ENCODE measurements around the gene FSTL1.

FSTL1 gene

DNA sequence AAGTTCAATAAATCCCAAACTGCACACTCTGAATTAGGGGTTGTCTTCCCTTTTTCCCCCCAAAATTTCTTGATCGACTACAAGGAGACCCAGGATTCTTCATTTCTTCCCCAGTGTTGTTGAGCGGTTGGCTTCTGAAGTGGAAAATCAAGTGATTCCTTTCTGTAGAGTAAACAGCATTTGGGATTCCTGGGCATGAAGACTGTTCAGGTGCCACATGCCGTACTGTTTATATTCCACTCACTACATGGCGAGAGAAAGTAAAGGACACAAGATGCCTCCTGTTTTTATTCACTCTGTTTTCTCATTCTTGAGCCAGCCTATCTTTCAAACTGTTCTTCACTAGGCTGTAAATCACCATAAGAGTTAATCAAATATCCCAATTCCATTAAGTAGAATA lies 12.6 kb downstream of the FSTL1 start:
- DNase-seq, result no peak

- no peak for DNase-seq
Observed at GRCh38 chr3:120437559-120437958, 13.2 kb downstream of the FSTL1 start.

- DNase-seq, result no peak
Observed at GRCh38 chr3:120436523-120437050, 14.2 kb downstream of the FSTL1 start.

- no peak for DNase-seq
Observed at GRCh38 chr3:120435621-120436020, 15.2 kb downstream of the FSTL1 start.

DNA sequence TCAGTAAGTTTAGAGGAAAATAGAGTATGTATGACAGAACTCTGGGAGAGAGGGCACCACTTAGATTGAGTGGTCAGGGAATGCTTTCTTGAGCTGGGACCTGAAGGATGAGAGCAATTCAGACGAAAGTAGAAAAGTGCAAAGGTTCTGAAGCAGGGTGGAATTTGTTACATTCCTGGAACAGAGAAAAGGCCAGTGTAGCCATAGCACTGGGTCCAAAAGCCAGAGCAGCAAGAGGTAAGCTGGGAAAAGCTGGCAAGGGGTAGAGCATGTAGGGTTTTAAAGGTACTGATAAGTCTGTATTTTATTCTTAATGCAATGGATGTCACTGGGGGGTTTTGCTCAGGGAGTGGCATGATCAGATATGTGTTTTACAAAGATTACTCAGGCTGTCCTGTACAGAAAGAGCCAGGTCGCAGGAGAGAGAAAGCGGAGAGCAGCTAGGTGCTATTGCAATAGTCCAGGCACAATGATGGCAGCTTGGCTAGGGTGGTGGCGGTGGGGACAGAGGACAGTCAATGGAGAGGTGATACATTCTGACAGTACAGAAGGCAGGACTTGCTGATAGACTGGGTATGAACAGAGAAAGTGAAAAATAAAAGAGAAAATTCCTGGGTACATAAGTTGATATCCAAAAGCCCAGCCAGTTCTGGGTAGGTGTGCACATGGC lies 17.0 kb downstream of the FSTL1 start:
- DNase-seq, result no peak

GRCh38 chr3:120432150-120432860 lies 18.5 kb downstream of the FSTL1 start:
- no peak for DNase-seq

DNA sequence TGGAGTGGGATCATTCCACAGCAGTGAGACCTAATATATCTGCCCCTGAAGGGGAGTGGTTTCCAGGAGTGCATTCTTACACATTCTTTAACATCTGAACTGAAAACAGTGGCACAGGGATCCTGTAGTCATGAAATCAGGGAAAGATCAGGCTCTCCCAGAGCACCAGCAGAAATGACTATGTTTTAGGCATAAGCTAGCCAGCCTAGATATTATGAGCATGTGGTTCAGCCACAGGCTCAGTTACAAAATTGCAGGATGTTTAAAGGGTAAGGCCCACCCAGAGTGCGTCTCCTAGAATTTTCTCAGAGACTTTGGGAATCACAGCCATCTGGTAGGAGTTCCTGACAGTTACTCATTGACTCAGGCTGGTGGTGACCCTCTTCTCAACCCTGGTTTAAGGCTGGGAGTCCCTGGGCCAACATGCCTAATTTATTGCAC lies 20.9 kb downstream of the FSTL1 start:
- DNase-seq, result no peak

DNA sequence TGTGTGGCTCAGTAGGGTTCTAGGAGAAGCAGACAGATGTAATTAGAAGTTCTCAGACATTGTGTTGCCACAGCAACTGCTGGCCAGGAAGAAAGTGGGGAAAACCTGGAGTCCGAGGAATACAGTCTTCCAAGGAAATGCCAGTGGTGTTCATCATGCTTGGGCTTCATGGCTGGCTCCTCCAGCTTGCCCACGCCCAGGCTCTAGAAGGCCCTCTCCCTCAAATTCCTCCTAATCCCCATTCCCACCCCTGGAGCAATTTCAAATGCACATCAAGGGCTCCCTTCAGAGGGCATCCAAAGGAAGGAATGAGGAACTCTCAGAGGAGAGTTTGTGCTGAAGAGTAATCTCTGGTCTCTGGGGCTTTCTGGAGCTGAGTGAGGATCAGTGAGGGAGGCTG lies 21.9 kb downstream of the FSTL1 start:
- DNase-seq, result no peak

DNA sequence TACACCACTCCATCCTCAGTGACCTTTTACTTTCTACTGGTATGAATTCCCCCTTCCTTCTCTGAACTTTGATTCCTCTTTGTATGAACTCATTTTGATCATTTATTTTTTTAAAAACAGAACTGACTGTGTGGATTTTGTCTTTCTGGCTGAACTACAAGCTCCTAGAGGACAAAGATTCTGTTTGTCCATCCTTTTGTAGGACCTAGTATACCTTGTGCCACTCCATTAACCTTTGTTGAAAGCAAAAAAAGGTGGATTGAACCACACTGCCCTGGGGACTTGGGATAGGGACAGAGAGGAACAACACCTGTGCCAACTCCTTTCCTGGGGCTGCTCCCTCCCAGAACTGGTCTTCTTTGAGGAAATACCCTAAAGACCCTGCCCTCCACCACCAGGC lies 23.6 kb downstream of the FSTL1 start:
- no peak for DNase-seq

- no peak for DNase-seq
Observed at GRCh38 chr3:120425572-120426250, 25.1 kb downstream of the FSTL1 start.

DNA sequence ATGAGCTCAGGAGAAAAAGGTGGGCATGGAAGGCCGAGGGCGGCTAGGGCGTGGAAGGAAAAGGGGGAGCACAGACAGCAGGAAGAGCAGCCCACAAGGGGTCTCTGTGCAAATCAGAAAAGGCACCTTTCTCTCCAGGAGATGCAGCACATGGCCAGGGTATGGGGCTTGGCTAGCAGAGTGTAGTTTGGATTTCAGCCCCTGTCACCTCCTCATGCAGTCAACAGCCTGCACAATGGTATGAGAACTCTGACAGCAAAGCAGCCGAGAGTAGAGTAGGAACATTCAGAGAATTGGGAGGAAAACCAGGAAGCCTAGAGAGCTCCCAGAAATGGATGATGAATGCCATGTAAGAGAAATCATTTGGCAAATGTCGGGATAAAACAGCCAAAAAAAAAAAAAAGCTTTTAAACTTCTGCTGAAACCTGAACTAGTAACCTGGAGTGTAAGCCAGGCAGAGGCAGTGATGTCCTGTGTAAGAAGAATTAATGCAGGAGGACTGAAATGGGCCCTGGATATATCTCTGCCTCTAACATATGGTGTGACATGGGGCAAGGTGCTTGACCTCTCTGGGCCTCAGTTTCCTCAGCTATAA lies 25.7 kb downstream of the FSTL1 start:
- no peak for DNase-seq

GRCh38 chr3:120424506-120424905 lies 26.3 kb downstream of the FSTL1 start:
- no peak for DNase-seq

GRCh38 chr3:120423432-120423831 lies 27.4 kb downstream of the FSTL1 start:
- DNase-seq, result no peak

DNA sequence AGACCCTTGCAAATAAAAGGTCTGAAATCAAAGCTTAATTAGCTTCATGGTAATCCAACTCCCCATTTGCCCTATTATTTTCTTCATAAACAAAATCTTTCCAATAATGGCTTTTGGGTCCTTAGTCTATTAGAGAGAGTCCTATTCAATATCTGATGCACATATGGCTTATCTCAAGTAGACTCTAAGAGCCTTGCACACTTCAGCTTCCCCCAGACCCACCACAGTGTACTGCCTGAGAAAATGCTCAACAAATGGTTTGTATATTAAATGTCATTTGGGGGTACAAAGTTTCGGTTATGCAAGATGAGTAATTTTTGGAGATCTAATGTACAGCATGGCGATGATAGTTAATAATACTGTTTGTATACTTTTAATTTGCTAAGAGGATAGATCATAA lies 28.9 kb downstream of the FSTL1 start:
- DNase-seq, result no peak

- no peak for DNase-seq
Observed at GRCh38 chr3:120420928-120421551, 29.8 kb downstream of the FSTL1 start.

DNA sequence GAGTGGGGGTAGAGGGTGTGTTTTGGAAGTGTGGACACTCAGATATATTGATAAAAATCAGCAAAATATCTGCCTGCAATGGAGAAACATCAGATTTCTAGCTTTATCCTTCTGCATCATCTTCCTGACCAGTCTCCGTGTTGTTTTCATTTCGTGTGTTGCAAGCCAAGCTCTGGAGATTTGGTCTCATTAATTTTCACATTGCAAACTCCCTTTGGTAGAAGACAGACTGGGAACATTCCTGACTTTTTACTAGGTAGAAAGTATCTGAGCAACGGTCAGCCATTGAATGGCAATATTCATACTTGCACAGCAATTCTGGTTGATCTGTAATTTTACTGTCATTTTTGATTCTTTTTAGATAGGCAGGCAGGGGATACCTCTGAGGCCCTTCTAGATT lies 30.4 kb downstream of the FSTL1 start:
- no peak for DNase-seq

- DNase-seq, result no peak
Observed at GRCh38 chr3:120419797-120420196, 31.0 kb downstream of the FSTL1 start.

DNA sequence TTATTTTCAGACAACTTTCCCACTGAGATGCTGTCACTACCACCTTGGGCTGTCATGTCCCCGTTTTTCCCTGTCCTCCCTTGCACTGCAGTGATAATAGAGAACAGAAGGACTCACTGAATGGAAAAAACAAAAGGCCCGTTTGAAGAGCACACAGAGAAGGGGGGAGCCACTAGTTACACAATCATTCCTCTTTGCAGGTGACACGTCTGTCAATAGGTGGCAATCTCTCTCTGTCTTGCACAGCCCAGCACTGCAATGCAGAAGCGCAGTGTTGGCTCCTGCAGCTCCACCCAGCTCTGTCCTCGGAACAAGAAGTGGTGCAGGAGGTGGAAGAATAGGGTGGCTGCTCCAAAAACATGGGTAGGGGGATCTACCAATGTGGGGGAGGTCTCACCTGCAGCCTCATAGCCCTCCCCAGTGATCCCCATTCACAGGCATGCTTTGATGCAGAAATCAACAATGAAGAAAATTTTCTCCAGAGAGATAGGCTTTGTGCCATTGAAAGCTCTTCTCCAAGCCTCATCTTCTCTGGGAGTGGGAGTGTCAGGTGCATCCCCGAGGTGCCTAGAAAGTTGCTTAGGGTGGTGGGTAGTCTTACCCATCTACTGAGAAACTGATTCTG lies 31.8 kb downstream of the FSTL1 start:
- DNase-seq, result peak; percentile 83

DNA sequence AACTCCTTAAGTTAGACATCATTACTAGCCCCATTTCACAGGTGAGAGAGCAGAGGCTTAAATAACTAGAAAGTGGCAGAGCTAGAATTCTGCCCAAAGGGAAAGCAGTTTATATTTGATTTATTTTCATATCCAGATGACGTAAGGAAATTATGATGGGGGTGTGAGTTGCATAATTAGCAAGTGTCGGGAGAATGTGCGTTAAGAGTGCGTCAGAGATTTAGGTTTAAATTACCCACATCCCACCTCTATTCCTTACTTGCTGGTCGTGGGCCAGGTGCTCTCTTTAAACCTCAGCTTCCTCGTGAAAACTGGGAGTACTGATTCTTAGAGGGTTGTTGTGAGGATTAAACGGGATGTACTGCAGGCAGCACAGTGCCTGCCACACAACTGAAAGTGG lies 32.3 kb downstream of the FSTL1 start:
- no peak for DNase-seq

GRCh38 chr3:120417272-120417911 lies 33.4 kb downstream of the FSTL1 start:
- peak; percentile 93 for DNase-seq

GRCh38 chr3:120416868-120417267 lies 33.9 kb downstream of the FSTL1 start:
- DNase-seq, result no peak

DNA sequence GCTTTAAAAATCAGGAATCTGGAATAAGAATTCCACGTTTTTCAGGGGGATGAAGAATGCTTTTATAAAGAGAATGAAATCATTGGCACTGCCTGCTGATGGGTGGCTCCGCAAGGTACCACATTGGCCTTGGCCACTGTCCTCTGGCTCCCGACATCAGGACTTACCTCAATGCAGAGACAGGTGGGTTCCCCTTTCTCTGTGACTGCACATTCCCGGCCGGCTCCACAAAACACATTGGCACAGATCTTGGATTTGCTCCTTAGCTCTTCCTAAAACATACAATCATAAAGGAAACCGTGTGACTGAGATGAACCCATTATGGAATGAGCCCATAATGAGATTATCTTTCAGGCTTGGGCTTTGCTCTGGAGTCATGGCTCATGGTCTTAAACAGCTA lies 35.0 kb downstream of the FSTL1 start:
- DNase-seq, result no peak

All from SHP77 treated with DMSO at 0.1 percent for 48 hours (cell line).